Skeletal muscle satellite cell (primary cell): ENCODE data around the gene SRD5A2.

Source experiments
- H3K27me3 ChIP-seq: 2 replicates; pipeline ENCODE4 v1.7.0; 2013; ENCODE audit warnings: low read length; ENCODE audit not compliant: control insufficient read depth, insufficient read depth
- H3K36me3 ChIP-seq: 2 replicates; pipeline ENCODE4 v1.7.0; 2013; ENCODE audit warnings: mild to moderate bottlenecking, control low read depth, low read length; ENCODE audit not compliant: insufficient read depth
- H3K4me1 ChIP-seq: 2 replicates; pipeline ENCODE4 v1.7.0; 2013; ENCODE audit warnings: low read length; ENCODE audit not compliant: control insufficient read depth, insufficient read depth
- H3K4me2 ChIP-seq: 2 replicates; pipeline ENCODE4 v1.7.0; 2013; ENCODE audit warnings: mild to moderate bottlenecking, low read length
- H3K4me3 ChIP-seq: 2 replicates; pipeline ENCODE4 v1.7.0; 2013; ENCODE audit warnings: low read length
- H3K9ac ChIP-seq: 2 replicates; pipeline ENCODE4 v1.7.0; 2013; ENCODE audit warnings: mild to moderate bottlenecking, low read depth, low read length, moderate library complexity
- H3K9me3 ChIP-seq: replicated peaks from 2 replicates; pipeline ENCODE4 v1.7.0; 2013; ENCODE audit warnings: mild to moderate bottlenecking, control low read depth, low read length

SRD5A2 gene

GRCh38 chr2:31561823-31562222, 18.9 kb downstream of the SRD5A2 start:
- Histone ChIP-seq H3K4me3 (no peak overlapping the region), H3K36me3 (no peaks in the 10 kb centered on the region)

GRCh38 chr2:31558401-31559295, 22.1 kb downstream of the SRD5A2 start:
- no peak overlapping the region for H3K9ac ChIP-seq
- no peak overlapping the region for H3K4me3 ChIP-seq
- H3K4me2 ChIP-seq: no peak overlapping the region
- no peaks in the 10 kb centered on the region for H3K36me3 ChIP-seq
- no peaks in the 10 kb centered on the region for H3K27me3 ChIP-seq
- peaks cover 5% of the 10 kb centered on the region for H3K4me1 ChIP-seq
- H3K9me3 ChIP-seq: no peaks in the 10 kb centered on the region

More at GRCh38 chr2:31561823-31562222, 18.9 kb downstream of the SRD5A2 start:
- H3K9ac ChIP-seq: no peak overlapping the region
- H3K27me3 ChIP-seq: no peaks in the 10 kb centered on the region
- H3K9me3 ChIP-seq: no peaks in the 10 kb centered on the region
- H3K4me2 ChIP-seq: no peak overlapping the region
- H3K4me1 ChIP-seq: peaks cover 5% of the 10 kb centered on the region

DNA sequence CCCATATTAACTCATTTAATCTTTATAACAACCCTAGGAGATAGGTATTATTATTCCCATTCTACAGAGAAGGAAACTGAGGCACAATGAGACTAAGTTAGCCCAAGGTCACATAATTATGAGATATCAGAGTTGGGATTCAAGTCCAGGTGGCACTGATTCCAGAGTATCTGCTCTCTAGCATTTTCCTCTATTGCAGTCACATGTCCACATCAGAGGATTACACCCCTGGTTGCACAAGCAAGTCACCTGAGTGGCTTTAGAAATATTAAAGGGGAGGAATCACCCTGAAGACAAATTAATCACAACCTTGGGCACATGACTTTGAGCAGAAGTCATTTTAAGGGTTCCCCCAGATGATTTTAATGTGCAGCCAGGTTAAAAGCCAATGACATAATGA, 23.8 kb downstream of the SRD5A2 start:
- H3K27me3 ChIP-seq: no peaks in the 10 kb centered on the region
- H3K36me3 ChIP-seq: no peaks in the 10 kb centered on the region
- H3K9ac ChIP-seq: no peak overlapping the region
- H3K9me3 ChIP-seq: no peaks in the 10 kb centered on the region
- peaks cover 5% of the 10 kb centered on the region for H3K4me1 ChIP-seq
- no peak overlapping the region for H3K4me3 ChIP-seq
- no peak overlapping the region for H3K4me2 ChIP-seq

GRCh38 chr2:31555967-31556706, 24.6 kb downstream of the SRD5A2 start:
- no peaks in the 10 kb centered on the region for H3K36me3 ChIP-seq
- no peaks in the 10 kb centered on the region for H3K9me3 ChIP-seq
- no peaks in the 10 kb centered on the region for H3K27me3 ChIP-seq
- H3K4me1 ChIP-seq: peaks cover 5% of the 10 kb centered on the region
- H3K9ac ChIP-seq: no peak overlapping the region
- H3K4me3 ChIP-seq: no peak overlapping the region
- H3K4me2 ChIP-seq: no peak overlapping the region

DNA sequence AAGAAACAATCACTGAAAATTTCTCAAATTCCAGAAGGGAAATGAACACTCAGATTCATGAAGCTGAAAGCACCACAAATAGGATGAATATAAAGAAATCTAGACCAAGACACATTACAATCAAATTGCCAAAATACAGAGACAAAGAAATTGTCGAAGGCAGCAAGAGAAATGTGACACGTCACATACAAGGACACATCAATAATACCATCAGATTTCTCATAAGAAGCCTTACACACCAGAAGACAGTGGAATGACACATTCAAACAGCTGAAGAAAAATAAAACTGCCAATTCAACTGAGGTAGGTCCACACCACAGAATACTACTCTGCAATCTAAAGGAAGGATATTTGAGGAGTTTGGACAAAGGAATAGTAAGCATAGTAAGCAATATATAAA, 27.4 kb downstream of the SRD5A2 start:
- Histone ChIP-seq H3K9me3 (no peaks in the 10 kb centered on the region), H3K36me3 (no peaks in the 10 kb centered on the region), H3K4me3 (no peak overlapping the region), H3K27me3 (no peaks in the 10 kb centered on the region), H3K9ac (no peak overlapping the region), H3K4me2 (no peak overlapping the region), H3K4me1 (peaks cover 2% of the 10 kb centered on the region)

- Histone ChIP-seq H3K9ac (no peak overlapping the region), H3K4me2 (no peak overlapping the region), H3K4me1 (no peaks in the 10 kb centered on the region), H3K4me3 (no peak overlapping the region), H3K9me3 (no peaks in the 10 kb centered on the region), H3K36me3 (no peaks in the 10 kb centered on the region), H3K27me3 (no peaks in the 10 kb centered on the region)
Observed at GRCh38 chr2:31547485-31547884, 33.3 kb downstream of the SRD5A2 start.

DNA sequence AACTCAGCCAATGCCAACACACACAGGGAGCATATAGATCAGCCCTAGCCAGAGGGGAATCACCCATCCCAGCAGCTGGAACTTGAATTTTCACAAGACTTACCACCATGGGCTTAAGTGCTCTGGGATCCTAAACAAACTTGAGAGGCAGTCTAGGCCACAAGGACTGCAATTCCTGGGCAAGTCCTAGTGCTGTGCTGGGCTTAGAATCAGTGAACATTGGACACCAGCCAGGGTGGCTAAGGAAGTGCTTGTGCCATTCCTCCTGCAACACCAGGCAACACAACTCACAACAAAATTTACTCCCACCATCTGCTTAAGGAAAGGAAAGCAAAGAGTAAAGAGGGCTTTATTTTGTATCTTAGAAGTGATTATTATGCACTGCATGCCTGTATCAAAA, 38.9 kb downstream of the SRD5A2 start:
- no peaks in the 10 kb centered on the region for H3K4me1 ChIP-seq
- no peaks in the 10 kb centered on the region for H3K9me3 ChIP-seq
- no peaks in the 10 kb centered on the region for H3K36me3 ChIP-seq
- H3K27me3 ChIP-seq: peaks cover 15% of the 10 kb centered on the region
- no peak overlapping the region for H3K9ac ChIP-seq
- H3K4me3 ChIP-seq: no peak overlapping the region
- no peak overlapping the region for H3K4me2 ChIP-seq

DNA sequence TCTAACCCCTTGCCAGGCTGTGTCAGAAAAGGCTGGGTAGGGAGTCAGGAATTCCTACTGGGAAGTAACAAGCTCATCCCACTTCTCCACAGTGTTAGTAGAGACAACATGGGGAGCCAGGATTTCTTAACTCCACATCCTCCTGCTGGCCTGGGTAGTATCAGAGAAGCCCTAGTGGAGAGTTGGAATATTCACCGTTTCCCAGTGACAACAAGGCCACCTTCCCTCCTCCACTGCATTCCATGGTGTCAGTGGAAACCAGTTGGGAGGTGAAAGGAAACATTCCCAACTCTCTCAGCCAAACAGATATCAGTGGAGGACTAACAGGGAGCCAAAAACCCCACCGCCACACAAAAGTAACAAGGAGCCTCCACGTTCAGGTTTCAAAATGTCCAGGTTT, 41.2 kb downstream of the SRD5A2 start:
- H3K4me3 ChIP-seq: no peak overlapping the region
- H3K27me3 ChIP-seq: peaks cover 18% of the 10 kb centered on the region
- no peak overlapping the region for H3K4me2 ChIP-seq
- no peaks in the 10 kb centered on the region for H3K36me3 ChIP-seq
- H3K4me1 ChIP-seq: no peaks in the 10 kb centered on the region
- H3K9me3 ChIP-seq: no peaks in the 10 kb centered on the region
- H3K9ac ChIP-seq: no peak overlapping the region

DNA sequence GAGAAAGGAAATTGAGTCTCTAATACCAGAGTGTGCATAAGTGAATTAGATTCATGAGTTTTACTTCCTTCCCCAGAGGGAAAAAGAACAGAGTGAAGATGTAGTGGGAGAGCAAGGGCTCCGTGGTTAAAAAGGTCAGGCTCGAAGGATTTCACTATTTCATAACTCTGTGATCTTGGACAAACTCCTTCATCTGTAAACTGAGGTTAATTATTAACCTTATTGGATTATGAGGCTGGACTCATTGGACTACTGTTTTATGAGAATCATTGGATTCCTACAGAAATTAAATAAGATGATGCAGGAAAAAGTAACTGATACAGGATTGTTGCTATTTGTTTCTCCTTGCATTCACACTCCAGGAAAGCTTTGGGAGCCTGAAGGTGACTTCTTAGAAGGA, 45.0 kb downstream of the SRD5A2 start:
- peaks cover 18% of the 10 kb centered on the region for H3K27me3 ChIP-seq
- H3K36me3 ChIP-seq: no peaks in the 10 kb centered on the region
- no peaks in the 10 kb centered on the region for H3K4me1 ChIP-seq
- no peak overlapping the region for H3K9ac ChIP-seq
- no peak overlapping the region for H3K4me2 ChIP-seq
- H3K9me3 ChIP-seq: no peaks in the 10 kb centered on the region
- H3K4me3 ChIP-seq: no peak overlapping the region

- no peaks in the 10 kb centered on the region for H3K4me1 ChIP-seq
- H3K4me3 ChIP-seq: no peak overlapping the region
- H3K4me2 ChIP-seq: no peak overlapping the region
- no peak overlapping the region for H3K9ac ChIP-seq
- H3K36me3 ChIP-seq: no peaks in the 10 kb centered on the region
- H3K9me3 ChIP-seq: no peaks in the 10 kb centered on the region
- peaks cover 18% of the 10 kb centered on the region for H3K27me3 ChIP-seq
Observed at GRCh38 chr2:31534636-31535035, 46.1 kb downstream of the SRD5A2 start.

- Histone ChIP-seq H3K9me3 (no peaks in the 10 kb centered on the region), H3K4me2 (no peak overlapping the region), H3K9ac (no peak overlapping the region), H3K27me3 (peaks cover 12% of the 10 kb centered on the region), H3K4me3 (no peak overlapping the region), H3K36me3 (no peaks in the 10 kb centered on the region), H3K4me1 (no peaks in the 10 kb centered on the region)
Observed at GRCh38 chr2:31533036-31533435, 47.7 kb downstream of the SRD5A2 start.
